HK-2 (cell line): ENCODE data around the gene BORCS5.
"Not testable (repeated sequence)": the region's sequence is repeated elsewhere in the genome, so short reads cannot be mapped to it uniquely, and the experiment has no call there.

Experiments used
- DNase-seq: peaks from one replicate; pipeline ENCODE4 v3.0.0-alpha.2; 2018; ENCODE audit not compliant: unreplicated experiment

BORCS5 gene

GRCh38 chr12:12356896-12357718 is at the start of gene BORCS5:
Gene BORCS5 (plus strand): TSS chr12:12357078. CDS start chr12:12357452, 374 bp downstream.
- peak; percentile 97 for DNase-seq

DNA sequence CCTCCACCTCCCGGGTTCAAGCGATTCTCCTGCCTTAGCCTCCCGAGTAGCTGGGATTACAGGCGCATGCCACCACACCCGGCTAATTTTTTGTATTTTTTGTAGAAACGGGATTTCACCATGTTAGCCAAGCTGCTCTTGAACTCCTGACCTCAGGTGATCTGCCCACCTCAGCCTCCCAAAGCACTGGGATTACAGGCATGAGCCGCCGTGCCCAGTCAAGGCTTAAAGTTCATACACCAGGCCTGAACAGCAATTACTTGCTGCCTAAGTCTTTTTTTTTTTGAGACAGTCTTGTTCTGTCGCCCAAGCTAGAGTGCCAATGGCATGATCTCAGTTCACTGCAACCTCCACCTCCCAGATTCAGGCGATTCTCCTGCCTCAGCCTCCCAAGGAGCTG is 46.2 kb upstream of the BORCS5 start:
- DNase-seq: not testable (repeated sequence)

- DNase-seq: no peak
Measured at GRCh38 chr12:12315838-12316237, 41.0 kb upstream of the BORCS5 start.

GRCh38 chr12:12319451-12320183 is 37.3 kb upstream of the BORCS5 start:
- no peak for DNase-seq

DNA sequence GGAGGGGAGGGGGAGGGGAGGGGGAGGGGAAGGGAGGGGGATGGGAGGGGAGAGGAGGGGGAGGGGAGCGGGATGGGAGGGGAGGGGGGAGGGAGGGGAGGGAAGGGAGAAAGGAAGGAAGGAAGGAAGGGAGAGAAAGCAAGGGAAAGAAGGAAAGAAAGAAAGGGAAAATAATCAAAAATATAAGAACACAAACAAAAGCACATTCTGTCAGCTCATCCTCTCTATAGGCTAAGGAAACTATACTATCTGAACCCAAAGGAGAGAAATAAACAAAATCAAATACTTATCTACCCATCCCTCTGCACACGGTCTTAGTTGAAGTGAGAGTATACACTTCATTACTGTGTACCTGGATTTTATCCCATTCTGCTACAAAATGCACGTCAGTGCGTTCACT is 33.8 kb upstream of the BORCS5 start:
- DNase-seq: no peak

- DNase-seq: peak; percentile 67
Measured at GRCh38 chr12:12323591-12323990, 33.3 kb upstream of the BORCS5 start.

- DNase-seq: no peak
Measured at GRCh38 chr12:12326262-12326661, 30.6 kb upstream of the BORCS5 start.

DNA sequence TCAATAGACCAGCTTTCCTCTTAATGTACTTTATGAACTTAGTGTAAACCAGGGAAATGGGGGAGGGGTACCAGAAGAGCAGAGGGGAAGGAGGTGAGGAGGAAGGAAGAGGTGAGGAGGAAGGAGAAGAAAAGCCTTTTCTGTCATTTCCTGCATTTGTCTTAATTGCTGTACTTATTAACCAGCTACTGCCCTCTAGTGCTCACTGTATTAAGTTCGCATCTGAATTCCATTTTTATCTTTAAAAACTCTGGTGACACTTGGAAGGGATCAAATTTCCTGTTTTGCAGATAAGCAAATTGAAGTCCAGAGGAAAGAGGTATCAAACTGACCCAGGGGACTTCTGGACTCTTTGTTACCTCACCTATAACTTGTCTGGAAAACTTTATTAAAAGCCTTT is 29.1 kb upstream of the BORCS5 start:
- no peak for DNase-seq

DNA sequence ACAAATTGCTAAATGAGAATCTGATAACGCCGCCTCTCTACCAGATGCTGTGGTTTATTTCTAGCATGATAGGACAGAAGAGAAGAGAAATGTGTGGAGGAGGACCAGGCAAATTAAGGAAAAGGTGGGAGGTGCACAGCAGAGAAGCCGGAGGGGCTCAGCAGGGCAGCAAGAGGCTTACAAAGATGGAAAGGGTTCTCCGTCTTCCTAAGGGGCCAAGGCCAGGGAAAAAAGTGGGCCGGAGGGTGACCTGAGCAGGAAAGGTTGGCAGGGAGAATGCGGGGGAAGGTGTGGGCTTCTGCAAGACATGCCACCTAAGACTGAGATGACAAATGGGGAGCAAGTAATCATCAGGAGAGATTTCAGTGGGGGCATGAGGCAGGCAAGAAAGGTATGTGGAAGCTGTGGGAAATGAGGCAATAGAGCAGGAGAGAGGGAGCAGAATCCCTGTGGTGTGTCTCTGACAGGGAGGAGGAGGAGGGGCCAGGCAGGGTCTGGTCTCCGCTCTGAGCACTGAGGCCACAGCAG is 25.6 kb upstream of the BORCS5 start:
- no peak for DNase-seq

DNA sequence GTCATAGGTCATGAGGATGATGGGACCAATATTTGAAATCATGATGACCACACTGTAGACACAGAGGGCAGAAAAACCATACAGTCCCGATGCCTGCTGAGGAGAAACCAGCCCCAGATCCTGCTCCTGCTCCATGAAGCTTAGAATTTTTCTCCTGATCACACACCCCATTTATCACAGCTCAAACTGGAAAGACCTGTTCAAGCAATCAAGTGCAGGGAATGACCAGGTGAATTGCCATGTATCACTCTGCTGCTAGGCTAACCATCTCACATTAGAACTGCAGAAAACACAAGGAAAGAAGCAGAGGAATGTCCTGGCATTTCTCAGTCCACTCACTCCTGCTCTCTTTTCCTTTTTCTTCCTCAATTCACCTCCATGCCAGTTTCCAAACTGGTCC is 25.0 kb upstream of the BORCS5 start:
- no peak for DNase-seq

- no peak for DNase-seq
Measured at GRCh38 chr12:12333407-12334366, 23.2 kb upstream of the BORCS5 start.

GRCh38 chr12:12334367-12335040 is 22.4 kb upstream of the BORCS5 start:
- DNase-seq: peak; percentile 53

GRCh38 chr12:12336049-12336411 is 20.8 kb upstream of the BORCS5 start:
- no peak for DNase-seq

- DNase-seq: no peak
Measured at GRCh38 chr12:12336511-12336910, 20.4 kb upstream of the BORCS5 start.

- no peak for DNase-seq
Measured at GRCh38 chr12:12338527-12339168, 18.2 kb upstream of the BORCS5 start.

- peak; percentile 31 for DNase-seq
Measured at GRCh38 chr12:12349711-12350665, 6.9 kb upstream of the BORCS5 start, which contains the start of gene MANSC1. Gene MANSC1 (minus strand): TSS chr12:12350242. CDS start chr12:12343314, 6,928 bp downstream.

DNA sequence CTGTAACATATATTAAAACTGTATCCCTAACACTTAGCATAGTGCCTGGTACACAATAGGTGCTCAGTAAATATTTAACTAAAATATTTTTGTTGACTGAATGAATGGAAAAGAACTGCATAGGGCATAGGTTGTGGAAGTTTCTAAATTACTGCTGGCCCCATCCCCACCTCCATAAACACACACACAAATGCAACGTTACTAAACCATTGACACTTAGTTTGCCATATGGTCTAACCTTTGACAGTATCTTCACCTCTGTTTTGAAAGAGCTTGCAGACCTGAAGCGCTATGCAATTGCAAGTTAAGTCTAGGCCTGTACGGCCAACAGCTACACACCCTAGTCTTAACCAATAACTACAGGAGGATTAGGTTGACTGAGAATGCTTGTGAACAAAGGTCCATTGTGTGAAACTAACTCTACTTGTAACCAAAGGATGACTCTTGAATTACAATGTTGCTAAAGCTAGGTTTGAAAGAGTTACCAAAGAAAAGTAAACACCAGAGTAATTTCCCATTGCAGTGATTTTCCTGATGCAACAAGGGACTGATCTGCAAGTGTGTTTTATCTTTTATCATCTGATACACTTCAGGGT is 5.9 kb upstream of the BORCS5 start:
- DNase-seq: no peak

- not testable (repeated sequence) for DNase-seq
Measured at GRCh38 chr12:12351468-12352185, 5.3 kb upstream of the BORCS5 start.
